ENCODE measurements around the gene MECP2.
"Not testable (repeated sequence)": the region's sequence is repeated elsewhere in the genome, so short reads cannot be mapped to it uniquely, and the experiment has no call there.

MECP2 gene

GRCh38 chrX:154097589-154098541, at the start of gene MECP2:
Gene MECP2, minus strand, starts transcription at chrX:154097717.
- peak; percentile 74 to 85 for DNase-seq (ENCODE audit: low read depth in 2 of 2)

GRCh38 chrX:154144010-154144409, 46.5 kb upstream of the MECP2 start, which contains the start of gene OPN1LW:
Gene OPN1LW, plus strand, starts transcription at chrX:154144243. Its CDS starts 41 bp downstream, at chrX:154144284.
- DNase-seq (ENCODE audit: low read depth in 2 of 2), result not testable (repeated sequence)

GRCh38 chrX:154142950-154143745, 45.6 kb upstream of the MECP2 start:
- no peak for DNase-seq (ENCODE audit: low read depth in 2 of 2)

DNA sequence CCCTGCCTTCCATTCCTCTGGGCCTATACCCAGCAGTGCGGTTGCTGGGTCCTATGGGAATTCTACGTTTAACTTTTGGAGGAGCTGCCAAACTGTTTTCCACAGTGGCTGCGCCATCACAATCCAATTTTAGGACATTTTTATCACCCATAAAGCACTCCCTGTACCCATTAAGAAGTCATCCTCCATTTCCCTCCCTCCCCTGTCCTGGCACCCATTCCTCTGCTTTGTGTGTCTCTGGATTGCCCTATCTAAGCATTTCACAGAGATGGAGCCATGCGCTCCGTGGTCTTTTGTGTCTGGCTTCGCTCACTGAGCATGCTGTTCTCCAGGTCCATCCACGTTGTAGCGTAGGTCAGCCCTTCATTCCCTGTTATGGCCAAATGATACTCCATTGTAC, 44.9 kb upstream of the MECP2 start:
- no peak for DNase-seq (ENCODE audit: low read depth in 2 of 2)

GRCh38 chrX:154140742-154141141, 43.2 kb upstream of the MECP2 start:
- no peak for DNase-seq (ENCODE audit: low read depth in 2 of 2)

DNA sequence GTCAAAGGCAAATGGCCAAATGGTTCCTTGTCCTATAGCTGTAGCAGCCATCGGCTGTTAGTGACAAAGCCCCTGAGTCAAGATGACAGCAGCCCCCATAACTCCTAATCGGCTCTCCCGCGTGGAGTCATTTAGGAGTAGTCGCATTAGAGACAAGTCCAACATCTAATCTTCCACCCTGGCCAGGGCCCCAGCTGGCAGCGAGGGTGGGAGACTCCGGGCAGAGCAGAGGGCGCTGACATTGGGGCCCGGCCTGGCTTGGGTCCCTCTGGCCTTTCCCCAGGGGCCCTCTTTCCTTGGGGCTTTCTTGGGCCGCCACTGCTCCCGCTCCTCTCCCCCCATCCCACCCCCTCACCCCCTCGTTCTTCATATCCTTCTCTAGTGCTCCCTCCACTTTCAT, 42.7 kb upstream of the MECP2 start:
- no peak for DNase-seq (ENCODE audit: low read depth in 2 of 2)

DNA sequence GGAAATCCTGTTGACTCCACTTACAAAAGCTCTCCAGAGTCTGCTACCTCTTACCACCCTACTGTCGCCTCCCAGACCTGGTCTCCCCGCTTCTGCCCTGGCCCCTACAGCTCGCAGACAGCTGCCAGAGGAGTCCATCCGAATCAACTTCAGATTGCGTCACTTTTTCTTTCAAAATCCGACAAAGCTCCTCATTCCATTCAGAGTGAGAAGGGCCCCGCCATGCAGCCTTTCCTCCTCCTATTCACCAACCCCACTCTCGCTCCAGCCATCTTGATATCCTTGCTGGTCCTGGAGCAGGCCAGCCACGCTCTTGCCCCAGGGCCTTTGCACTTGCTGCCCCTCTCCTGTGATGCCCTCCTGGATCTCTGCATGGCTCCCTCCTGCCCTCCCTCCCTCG, 41.3 kb upstream of the MECP2 start:
- no peak for DNase-seq (ENCODE audit: low read depth in 2 of 2)

DNA sequence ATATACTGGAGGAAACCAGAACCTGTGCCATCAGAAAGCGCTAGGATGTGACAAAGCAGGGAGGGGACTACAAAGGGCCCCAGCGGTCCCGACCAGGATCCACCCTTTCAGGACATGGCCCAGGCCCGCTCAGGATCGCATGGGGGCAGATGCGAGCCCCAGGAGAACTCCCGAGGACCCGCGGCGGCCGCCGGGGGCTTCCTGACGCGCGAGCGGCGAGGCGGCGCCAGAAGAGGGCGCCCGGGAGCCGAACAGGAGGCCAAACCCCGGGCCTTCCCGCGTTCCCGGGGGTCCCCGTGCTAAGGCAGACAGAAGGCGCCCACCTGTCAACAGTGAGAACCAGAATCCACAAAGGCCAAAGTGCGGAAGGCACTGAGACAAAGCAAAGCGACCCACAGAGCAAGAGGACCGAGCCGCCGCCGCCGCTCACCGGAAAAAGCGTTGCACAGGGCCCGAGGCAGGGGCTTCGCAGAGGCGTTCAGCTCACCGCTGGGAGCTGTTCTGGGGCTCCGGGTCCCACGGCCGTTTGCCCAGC, 39.2 kb upstream of the MECP2 start:
- DNase-seq (ENCODE audit: low read depth in 2 of 2), result peak; percentile 47 to 51

DNA sequence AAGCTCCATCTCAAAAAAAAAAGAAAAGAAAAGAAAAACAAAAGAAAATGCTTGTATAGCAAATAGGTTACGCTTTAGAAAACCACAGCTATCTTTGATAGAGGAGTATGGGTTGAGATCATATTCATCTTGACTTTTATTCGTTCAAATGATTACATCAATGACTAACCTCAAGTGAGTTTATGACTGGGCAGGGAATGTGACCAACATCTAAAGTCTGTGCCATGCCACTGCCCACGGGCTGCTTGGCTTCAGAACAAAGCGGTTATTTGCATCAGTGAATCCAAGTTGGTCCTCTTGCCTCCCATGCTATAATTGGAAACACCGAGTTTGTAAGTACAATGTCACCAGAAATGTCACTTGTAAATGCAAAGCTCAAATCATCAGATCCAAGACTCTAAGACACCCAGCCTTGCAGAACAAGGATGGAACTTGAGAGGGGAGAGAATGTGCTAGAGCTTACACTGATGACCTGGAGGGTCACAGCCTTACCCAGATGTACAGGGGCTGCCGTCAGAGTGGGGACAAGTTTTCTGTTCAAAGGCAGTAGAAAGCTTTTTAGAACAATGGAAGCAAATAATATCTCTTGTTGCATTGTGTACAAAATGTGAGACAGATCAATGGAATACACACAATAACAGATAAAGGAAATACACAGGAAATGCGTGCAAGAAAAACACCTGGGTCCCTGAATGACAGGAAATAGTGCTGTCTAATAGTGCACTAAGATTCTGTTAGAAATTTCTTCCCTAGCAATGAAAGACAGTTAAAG, 38.1 kb upstream of the MECP2 start:
- no peak for DNase-seq (ENCODE audit: low read depth in 2 of 2)

DNA sequence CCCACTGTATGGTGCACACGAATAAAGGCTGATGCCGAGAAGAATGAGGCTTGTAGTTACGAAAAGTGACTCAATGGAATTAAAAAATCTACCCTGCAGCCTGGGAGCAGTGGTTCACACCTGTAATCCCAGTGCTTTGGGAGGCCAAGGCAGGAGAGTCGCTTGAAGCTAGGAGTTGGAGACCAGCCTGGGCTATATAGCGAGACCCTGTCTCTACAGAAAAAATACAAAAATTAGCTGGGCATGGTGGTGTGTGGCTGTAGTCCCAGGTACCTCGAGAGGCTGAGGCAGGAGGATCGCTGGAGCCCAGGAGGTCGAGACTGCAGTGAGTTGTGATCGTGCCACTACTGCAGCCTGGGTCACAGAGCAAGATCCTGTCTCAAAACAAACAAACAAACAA, 34.8 kb upstream of the MECP2 start:
- DNase-seq (ENCODE audit: low read depth in 2 of 2), result no peak

GRCh38 chrX:154131955-154132354, 34.4 kb upstream of the MECP2 start:
- no peak for DNase-seq (ENCODE audit: low read depth in 2 of 2)

- no peak for DNase-seq (ENCODE audit: low read depth in 2 of 2)
Observed at GRCh38 chrX:154126101-154126500, 28.6 kb upstream of the MECP2 start.

DNA sequence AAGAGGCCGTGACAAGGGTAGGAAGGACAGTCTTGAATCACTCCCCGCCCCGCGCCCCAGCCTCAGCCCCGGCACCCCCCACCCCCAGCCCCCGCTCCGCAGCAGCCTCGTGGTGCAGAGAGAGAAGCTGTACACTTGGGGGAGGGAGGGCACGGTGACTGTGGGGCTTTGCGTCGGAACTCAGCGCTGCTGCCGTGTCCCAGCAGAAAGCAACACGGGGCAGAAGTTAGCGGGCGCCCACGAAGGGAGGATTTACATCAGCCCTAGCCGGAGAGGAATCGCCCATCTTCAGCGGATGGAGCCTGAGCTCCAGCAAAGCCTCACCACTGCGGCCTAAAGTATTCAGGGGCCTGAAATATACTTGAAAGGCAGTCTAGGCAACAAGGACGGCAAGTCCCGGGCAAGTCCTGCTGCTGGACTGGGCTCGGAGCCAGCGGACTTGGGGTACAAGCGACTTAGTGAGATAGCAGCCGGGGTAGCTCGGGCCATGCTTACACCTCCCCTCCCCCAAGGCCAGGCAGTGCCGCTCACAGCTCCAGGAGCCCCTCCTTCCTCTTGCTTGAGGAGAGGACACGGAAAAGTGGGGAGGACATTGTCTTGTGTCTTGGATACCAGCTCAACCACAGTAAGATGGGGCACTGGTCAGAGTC, 28.0 kb upstream of the MECP2 start:
- no peak for DNase-seq (ENCODE audit: low read depth in 2 of 2)

- DNase-seq (ENCODE audit: low read depth in 2 of 2), result no peak
Observed at GRCh38 chrX:154123241-154124219, 26.0 kb upstream of the MECP2 start.

DNA sequence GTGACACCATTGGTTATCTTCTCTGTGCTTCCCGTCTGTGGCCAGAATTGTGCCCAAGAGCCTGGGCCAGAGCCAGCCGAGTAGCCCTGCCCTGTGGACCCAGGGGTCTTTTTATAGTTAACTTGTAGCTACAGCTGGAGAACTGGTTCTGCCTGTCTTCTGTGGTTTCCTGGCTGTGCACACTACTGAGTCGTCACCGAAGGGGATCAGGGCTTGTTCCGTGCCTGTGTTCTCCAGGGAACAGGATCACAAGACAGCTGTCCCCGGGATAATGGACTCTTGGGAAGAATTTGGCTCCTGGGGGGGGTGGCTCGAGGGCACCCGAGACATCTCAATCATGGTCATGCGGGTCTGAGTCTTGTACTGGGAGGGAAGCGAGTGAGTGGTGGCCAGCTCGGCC, 24.4 kb upstream of the MECP2 start:
- no peak for DNase-seq (ENCODE audit: low read depth in 2 of 2)

DNA sequence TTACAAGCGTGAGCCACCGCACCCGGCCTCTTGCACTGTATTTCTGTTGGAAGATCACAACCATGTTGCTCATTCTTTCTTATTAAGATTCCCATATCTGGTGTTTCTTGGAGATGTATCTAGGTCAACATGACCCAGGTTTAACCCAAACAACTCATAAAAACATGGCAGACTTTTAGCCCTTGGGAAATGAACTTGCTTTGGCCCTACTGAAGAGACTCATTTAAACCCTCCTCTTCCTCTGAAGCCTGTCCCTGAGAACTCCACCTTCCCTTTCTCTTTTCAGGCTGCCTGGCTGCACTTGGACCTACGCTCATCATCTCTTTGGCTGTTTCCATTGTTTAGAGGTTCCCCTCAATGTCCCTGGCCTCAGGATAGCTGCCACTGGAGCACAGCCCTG, 23.7 kb upstream of the MECP2 start:
- DNase-seq (ENCODE audit: low read depth in 2 of 2), result no peak

GRCh38 chrX:154120567-154120966, 23.1 kb upstream of the MECP2 start:
- no peak for DNase-seq (ENCODE audit: low read depth in 2 of 2)

- DNase-seq (ENCODE audit: low read depth in 2 of 2), result no peak
Observed at GRCh38 chrX:154117566-154117965, 20.0 kb upstream of the MECP2 start.

DNA sequence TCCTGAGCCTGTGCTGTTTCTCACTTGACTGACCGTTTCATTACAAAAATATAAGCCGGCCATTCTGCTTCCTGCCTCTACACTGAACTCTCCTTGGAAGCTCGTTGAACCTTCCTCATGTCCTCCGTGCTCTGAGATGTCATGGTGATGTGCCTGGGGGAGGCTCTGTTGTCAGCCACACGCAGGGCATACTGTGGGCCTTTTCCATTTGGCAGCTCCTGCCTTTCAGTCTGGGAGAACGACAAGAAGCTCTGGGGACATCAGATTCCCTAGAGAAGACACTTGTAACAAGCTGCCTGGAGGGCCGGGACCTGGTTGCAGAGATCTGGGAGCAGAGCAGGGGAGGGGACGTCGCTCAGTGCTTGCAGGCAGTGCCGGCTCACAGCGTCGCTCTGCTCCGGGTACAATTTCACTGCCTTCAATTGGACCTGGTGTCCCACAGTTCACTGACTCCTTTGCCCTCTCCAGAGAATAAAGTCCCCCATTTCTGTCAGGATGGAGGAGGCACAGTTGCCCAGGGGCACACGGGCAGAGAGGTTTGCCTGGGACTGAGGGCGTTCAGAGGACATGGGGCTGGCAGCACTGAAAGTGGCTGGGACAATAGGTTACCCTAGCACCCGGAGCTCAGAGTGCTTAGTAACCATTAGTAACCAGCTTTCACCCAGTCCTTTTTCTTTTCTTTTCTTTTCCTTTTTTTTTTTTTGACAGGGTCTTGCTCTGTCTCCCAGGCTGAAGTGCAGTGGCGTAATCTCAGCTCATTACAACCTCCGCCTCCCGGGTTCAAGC, 19.1 kb upstream of the MECP2 start:
- no peak for DNase-seq (ENCODE audit: low read depth in 2 of 2)
